HCT116 (cell line): ENCODE measurements around the gene CIRBP. TPM values are rescaled to one million over a fixed set of nuclear protein-coding genes. Genes with fewer than 3 reads are reported as not detected.

Source experiments
- ATAC-seq: fragments of 200-7000 bp; cut with Tn5 transposase; 2 replicates; pipeline ENCODE4 v1.9.1; 2020; ENCODE audit warnings: mild to moderate bottlenecking, moderate library complexity
- BruUV-seq: library from RNA; stranded (reverse); fragments of 400-500 nt; replicated peaks from 2 replicates; lab custom pipeline; 2021; lab: Mats Ljungman, UMichigan
- CTCF ChIA-PET: fragments of 300-600 bp; sonication (Branson Sonifier 250); formaldehyde crosslinking; loops from one replicate; lab custom pipeline; 2021; ENCODE audit warnings: antibody characterized with exemption; lab: Charles Lee
- POLR2A ChIA-PET: fragments of 300-600, 350-600 bp; sonication (Branson Sonifier 250); formaldehyde crosslinking; loops from one replicate; lab custom pipeline; 2021; ENCODE audit warnings: antibody characterized with exemption; lab: Charles Lee
- RAD21 ChIA-PET, 2 experiments: fragments of 300-600 bp; sonication (Branson Sonifier 250); formaldehyde crosslinking; loops; one replicate each; lab custom pipeline; 2023; ENCODE audit warnings: low total read pairs in 2 of 2; ENCODE audit not compliant: uncharacterized antibody in 2 of 2, unreplicated experiment in 2 of 2, low non-redundant PET in 1 of 2; lab: Charles Lee
- DNase-seq: peaks from one replicate; pipeline ENCODE4 v3.0.0-alpha.2; 2010; ENCODE audit warnings: low read depth, low spot score
- H2AFZ ChIP-seq: fragments of 200-600 bp; shearing (Covaris generic), sonication (generic); 2 replicates; pipeline ENCODE4 v1.6.1; 2017; ENCODE audit warnings: low read depth, mixed run types, mixed read lengths, antibody characterized with exemption, low read length; ENCODE audit not compliant: poor library complexity, severe bottlenecking
- H3K27ac ChIP-seq: 2 replicates; pipeline ENCODE4 v1.5.1; 2012; ENCODE audit warnings: low read depth, low read length
- H3K27me3 ChIP-seq: fragments of 200-600 bp; sonication (generic); 2 replicates; pipeline ENCODE4 v1.6.1; 2016; ENCODE audit warnings: mixed run types, low read length, mixed read lengths; ENCODE audit not compliant: insufficient read depth
- H3K36me3 ChIP-seq, 2 experiments: fragments of 200-500 bp in 1 of 2; fragments of 200-600 bp in 1 of 2; sonication (Bioruptor generic) in 1 of 2; sonication (generic) in 1 of 2; 2 replicates each; pipeline versions ENCODE4 v1.5.1 to v1.6.1; 2014 to 2016; ENCODE audit warnings: low read length in 2 of 2, inconsistent platforms in 1 of 2, mixed read lengths in 1 of 2, mixed run types in 1 of 2; ENCODE audit not compliant: insufficient read depth in 2 of 2, control insufficient read depth in 1 of 2
- H3K4me1 ChIP-seq, 2 experiments: fragments of 200-600 bp in 1 of 2; sonication (generic) in 1 of 2; 2 replicates each; pipeline versions ENCODE4 v1.5.1 to v1.6.1; 2012 to 2017; ENCODE audit warnings: low read length in 2 of 2, inconsistent platforms in 1 of 2, mild to moderate bottlenecking in 1 of 2, mixed read lengths in 1 of 2, mixed run types in 1 of 2, moderate library complexity in 1 of 2; ENCODE audit not compliant: insufficient read depth in 2 of 2, control insufficient read depth in 1 of 2
- H3K4me2 ChIP-seq: fragments of 200-600 bp; sonication (generic); 2 replicates; pipeline ENCODE4 v1.6.1; 2017; ENCODE audit warnings: mixed run types, low read length, mixed read lengths
- H3K4me3 ChIP-seq, 2 experiments: fragments of 200-600 bp in 1 of 2; sonication (generic) in 1 of 2; replicated peaks in 1 of 2; 2 replicates each; pipeline ENCODE4 v1.5.1; 2011 to 2016; ENCODE audit warnings: low read length in 2 of 2, control low read depth in 1 of 2, low read depth in 1 of 2, mild to moderate bottlenecking in 1 of 2, mixed read lengths in 1 of 2, mixed run types in 1 of 2
- H3K79me2 ChIP-seq: fragments of 200-600 bp; sonication (generic); 2 replicates; pipeline ENCODE4 v1.6.1; 2017; ENCODE audit warnings: mild to moderate bottlenecking, mixed run types, low read length, moderate library complexity, mixed read lengths; ENCODE audit not compliant: insufficient read depth
- H3K9ac ChIP-seq: fragments of 200-600 bp; sonication (generic); 2 replicates; pipeline ENCODE4 v1.6.1; 2016; ENCODE audit warnings: low read length, mixed read lengths
- H3K9me2 ChIP-seq: fragments of 200-600 bp; sonication (generic), shearing (Covaris generic); 2 replicates; pipeline ENCODE4 v1.6.1; 2017; ENCODE audit warnings: mixed run types, mild to moderate bottlenecking, moderate library complexity; ENCODE audit not compliant: insufficient read depth
- H3K9me3 ChIP-seq, 2 experiments: fragments of 200-500 bp in 1 of 2; fragments of 200-600 bp in 1 of 2; sonication (Bioruptor generic) in 1 of 2; sonication (generic) in 1 of 2; 2 replicates each; pipeline ENCODE4 v1.6.1; 2014 to 2017; ENCODE audit warnings: low read length in 2 of 2, mixed read lengths in 2 of 2, inconsistent platforms in 1 of 2, low read depth in 1 of 2, mild to moderate bottlenecking in 1 of 2, mixed run types in 1 of 2, moderate library complexity in 1 of 2; ENCODE audit not compliant: control insufficient read depth in 1 of 2, insufficient read depth in 1 of 2
- H4K20me1 ChIP-seq: fragments of 200-600 bp; sonication (generic), shearing (Covaris generic); 2 replicates; pipeline ENCODE4 v1.6.1; 2017; ENCODE audit warnings: mixed run types, mild to moderate bottlenecking, moderate library complexity; ENCODE audit not compliant: insufficient read depth
- CBX3 ChIP-seq: IDR thresholded peaks from 2 replicates; pipeline ENCODE4 v1.6.1; 2012; ENCODE audit warnings: low read depth
- CEBPB ChIP-seq: IDR thresholded peaks from 2 replicates; pipeline ENCODE4 v1.6.1; 2012; ENCODE audit warnings: low read depth
- CTCF ChIP-seq, 3 experiments: fragments of 200-600 bp in 1 of 3; sonication (generic) in 1 of 3; IDR thresholded peaks in 2 of 3; conservative IDR thresholded peaks in 1 of 3; 2 replicates each; pipeline ENCODE4 v1.5.1; 2012 to 2017; ENCODE audit warnings: low read depth in 2 of 3, low read length in 2 of 3, antibody characterized with exemption in 1 of 3, borderline replicate concordance in 1 of 3, control low read depth in 1 of 3, mild to moderate bottlenecking in 1 of 3, mixed read lengths in 1 of 3, mixed run types in 1 of 3, moderate library complexity in 1 of 3; ENCODE audit not compliant: insufficient read depth in 1 of 3
- EGR1 ChIP-seq: IDR thresholded peaks from 2 replicates; pipeline ENCODE4 v1.6.1; 2012; ENCODE audit warnings: low read depth
- ELF1 ChIP-seq: IDR thresholded peaks from 2 replicates; pipeline ENCODE4 v1.6.1; 2012; ENCODE audit warnings: low read depth, borderline replicate concordance
- EZH2 ChIP-seq: fragments of 200-600 bp; sonication (generic); IDR thresholded peaks from 2 replicates; pipeline ENCODE4 v1.6.1; 2017; ENCODE audit warnings: antibody characterized with exemption, mixed run types
- EZH2phosphoT487 ChIP-seq: fragments of 200-600 bp; IDR thresholded peaks from 2 replicates; pipeline ENCODE4 v1.6.1; 2018; ENCODE audit warnings: antibody characterized with exemption, borderline replicate concordance
- FOSL1 ChIP-seq: IDR thresholded peaks from 2 replicates; pipeline ENCODE4 v1.6.1; 2012; ENCODE audit warnings: low read depth
- JUND ChIP-seq: IDR thresholded peaks from 2 replicates; pipeline ENCODE4 v1.6.1; 2012
- MAX ChIP-seq: IDR thresholded peaks from 2 replicates; pipeline ENCODE4 v1.6.1; 2012
- POLR2AphosphoS5 ChIP-seq: IDR thresholded peaks from 2 replicates; pipeline ENCODE4 v1.6.1; 2011; ENCODE audit warnings: mild to moderate bottlenecking, low read depth, low read length, moderate library complexity
- REST ChIP-seq: IDR thresholded peaks from 2 replicates; pipeline ENCODE4 v1.6.1; 2012; ENCODE audit warnings: low read depth
- SP1 ChIP-seq: IDR thresholded peaks from 2 replicates; pipeline ENCODE4 v1.6.1; 2012; ENCODE audit warnings: low read depth
- TCF7L2 ChIP-seq: IDR thresholded peaks from 2 replicates; pipeline ENCODE4 v1.7.0; 2011; ENCODE audit warnings: borderline replicate concordance, inconsistent platforms; ENCODE audit not compliant: insufficient read depth, insufficient read length; ENCODE audit errors: extremely low read depth
- YY1 ChIP-seq: IDR thresholded peaks from 2 replicates; pipeline ENCODE4 v1.6.1; 2011; ENCODE audit warnings: low read length, low read depth, moderate library complexity, mild to moderate bottlenecking; ENCODE audit not compliant: insufficient replicate concordance; ENCODE audit errors: extremely low read depth
- ZBTB33 ChIP-seq: IDR thresholded peaks from 2 replicates; pipeline ENCODE4 v1.6.1; 2011; ENCODE audit warnings: mild to moderate bottlenecking, low read length, moderate library complexity; ENCODE audit not compliant: insufficient replicate concordance; ENCODE audit errors: extremely low read depth
- ZFX ChIP-seq: fragments of 450-650 bp; IDR thresholded peaks from 2 replicates; pipeline ENCODE4 v1.6.1; 2017
- ZNF274 ChIP-seq: fragments of 200-500 bp; sonication (Bioruptor generic); IDR thresholded peaks from 2 replicates; pipeline ENCODE4 v1.6.1; 2014; ENCODE audit warnings: mild to moderate bottlenecking, low read depth, low read length, inconsistent platforms
- intact Hi-C: fragments of 100-400 bp; cut with micrococcal nuclease; formaldehyde crosslinking; loops from 2 replicates; pipeline ENCODE4 v1.10.0; 2022
- total RNA-seq: library from RNA; stranded (reverse); gene quantifications from one replicate; pipeline ENCODE4 v1.2.1, GENCODE V29; 2021; ENCODE audit not compliant: unreplicated experiment

Gene CIRBP
- total RNA-seq, 1 experiment from 2014 or later = 276 TPM

GRCh38 chr19:1259876-1260748 lies 9.0 kb upstream of the CIRBP start:
- intact Hi-C loops = no loop called here
- Histone ChIP-seq H3K27me3 (no peaks in the 10 kb centered on the region), H4K20me1 (no peaks in the 10 kb centered on the region), H2AFZ (no peak overlapping the region), H3K9ac (peak overlapping the region; percentile 65), H3K27ac (peak overlapping the region; percentile 90), H3K79me2 (peaks cover 39% of the 10 kb centered on the region), H3K4me1 (peaks cover 52 to 94% of the 10 kb centered on the region in 2 experiments), H3K9me3 (no peaks in the 10 kb centered on the region), H3K4me2 (peak overlapping the region; percentile 76), H3K4me3 (peak overlapping the region; percentile 31 to 41), H3K9me2 (no peaks in the 10 kb centered on the region), H3K36me3 (peaks cover 12 to 24% of the 10 kb centered on the region in 2 experiments)
- DNase-seq = no peak
- POLR2A ChIA-PET = interaction anchor here (0.7 to 4.4 kb wide), 3 partner anchors 9 to 710 kb away, joined by 3 to 54 read pairs (median 3); partner anchors contain the start of gene CIRBP
- CTCF ChIA-PET = interaction anchor here (0.8 to 1.0 kb wide), 2 partner anchors 15 to 16 kb away, joined by 3 to 4 read pairs; no protein-coding TSS in a partner anchor
- peak; percentile 1; the same call in 1 of the 2 replicates for ATAC-seq
- BruUV-seq = no TSS peak
- RAD21 ChIA-PET = interaction anchor here in 1 of 2 experiments (0.6 to 1.0 kb wide), 2 partner anchors 8 to 16 kb away, joined by 3 to 5 read pairs; no protein-coding TSS in a partner anchor
- TF ChIP-seq ELF1 = no peak
- TF ChIP-seq SP1 = no peak
- TF ChIP-seq CBX3 = no peak
- TF ChIP-seq JUND = no peak
- TF ChIP-seq CEBPB = no peak
- TF ChIP-seq YY1 = no peak
- no peak for TF ChIP-seq ZBTB33
- TF ChIP-seq MAX = no peak
- TF ChIP-seq CTCF (IDR thresholded peaks at IDR 0.05 in 2 of 3, conservative IDR thresholded peaks at IDR 0.05 in 1 of 3; ENCODE audit: borderline replicate concordance in 1 of 3, insufficient read depth in 1 of 3, low read depth in 2 of 3, low read length in 2 of 3) = no peak
- no peak for TF ChIP-seq TCF7L2
- no peak for TF ChIP-seq EGR1
- no peak for TF ChIP-seq FOSL1
- TF ChIP-seq EZH2phosphoT487 = no peak
- TF ChIP-seq EZH2 = no peak
- no peak for TF ChIP-seq ZNF274
- TF ChIP-seq REST = no peak
- TF ChIP-seq ZFX = no peak
- no peak for TF ChIP-seq POLR2AphosphoS5
